Endodermal cell (in vitro differentiated cells): Measurements from ENCODE around the gene NOL6. TPM values are rescaled to one million over a fixed set of nuclear protein-coding genes. Genes with fewer than 3 reads are reported as not detected.

ENCODE experiments used
- DNase-seq: peaks from one replicate; pipeline ENCODE4 v3.0.0-alpha.2; 2017
- H3K27ac ChIP-seq: 2 replicates; pipeline ENCODE4 v1.5.1; 2013; ENCODE audit warnings: mild to moderate bottlenecking, low read depth, low read length, moderate library complexity
- H3K27me3 ChIP-seq: 2 replicates; pipeline ENCODE4 v1.6.1; 2013; ENCODE audit warnings: mild to moderate bottlenecking, low read length, moderate library complexity; ENCODE audit not compliant: insufficient read depth, control insufficient read depth, poor library complexity, severe bottlenecking
- H3K36me3 ChIP-seq: 2 replicates; pipeline ENCODE4 v1.7.0; 2013; ENCODE audit warnings: mild to moderate bottlenecking, low read length, moderate library complexity; ENCODE audit not compliant: control insufficient read depth, insufficient read depth
- H3K4me1 ChIP-seq: one replicate; pipeline ENCODE4 v1.7.0; 2013; ENCODE audit warnings: low read length; ENCODE audit not compliant: control insufficient read depth, insufficient read depth
- H3K4me3 ChIP-seq: 2 replicates; pipeline ENCODE4 v1.5.1; 2013; ENCODE audit warnings: mild to moderate bottlenecking, low read length, moderate library complexity
- H3K9ac ChIP-seq: 2 replicates; pipeline ENCODE4 v1.6.1; 2013; ENCODE audit warnings: mild to moderate bottlenecking, low read length, moderate library complexity; ENCODE audit not compliant: poor library complexity, severe bottlenecking; ENCODE audit errors: extremely low read depth
- H3K9me3 ChIP-seq: 2 replicates; pipeline ENCODE4 v1.6.1; 2013; ENCODE audit warnings: mild to moderate bottlenecking, low read length, moderate library complexity; ENCODE audit not compliant: control insufficient read depth
- H3K27ac Mint-ChIP-seq: 2 replicates; pipeline ENCODE4 v1.8.0; 2020; ENCODE audit warnings: mixed read lengths
- H3K27me3 Mint-ChIP-seq: 2 replicates; pipeline ENCODE4 v1.8.0; 2021; ENCODE audit warnings: mild to moderate bottlenecking, mixed read lengths; ENCODE audit not compliant: insufficient read depth
- H3K36me3 Mint-ChIP-seq: 2 replicates; pipeline ENCODE4 v1.8.0; 2020; ENCODE audit warnings: low read depth, mixed read lengths
- H3K4me1 Mint-ChIP-seq: 2 replicates; pipeline ENCODE4 v1.8.0; 2020; ENCODE audit warnings: mixed read lengths
- H3K4me3 Mint-ChIP-seq: 2 replicates; pipeline ENCODE4 v1.8.0; 2020; ENCODE audit warnings: mild to moderate bottlenecking, moderate library complexity, mixed read lengths
- H3K9me3 Mint-ChIP-seq: 2 replicates; pipeline ENCODE4 v1.8.0; 2020; ENCODE audit warnings: mild to moderate bottlenecking, mixed read lengths
- WGBS, 2 experiments: methylation state at CpG; one replicate each; pipeline versions ENCODE4 v1.1.5 to v1.1.7; 2013; ENCODE audit warnings: missing lambda C conversion rate in 2 of 2, mixed read lengths in 1 of 2; ENCODE audit not compliant: insufficient coverage in 1 of 2, insufficient read length in 1 of 2; 5-methylcytosine and 5-hydroxymethylcytosine counted together
- total RNA-seq, 2 donors: library from RNA; stranded (reverse); fragmentation: NEBNext Ultra II Directional in 1 of 2; extraction: Animal tissue kit (Norgen Biotek cat#: 25700) in 1 of 2; gene quantifications; 2 replicates in 1 of 2; 3 replicates in 1 of 2; pipeline ENCODE4 v1.2.1, GENCODE V29; 2021
- TF ChIP-seq, protein P1 (sequence below): fragments of 200-600 bp; sonication (generic); conservative IDR thresholded peaks from 2 replicates; pipeline ENCODE4 v1.5.0; 2021; ENCODE audit warnings: antibody characterized with exemption, mild to moderate bottlenecking

NOL6 gene
- total RNA-seq, 2 donors from 2014 or later = 34.2 to 34.6 TPM

- Histone ChIP-seq H3K27ac (no peak overlapping the region), H3K27me3 (no peaks in the 10 kb centered on the region), H3K4me1 (peaks cover 8% of the 10 kb centered on the region), H3K36me3 (no peaks in the 10 kb centered on the region), H3K9ac (no peak overlapping the region), H3K4me3 (no peak overlapping the region), H3K9me3 (no peaks in the 10 kb centered on the region)
- no peak for DNase-seq
- TF ChIP-seq, protein P1, sequence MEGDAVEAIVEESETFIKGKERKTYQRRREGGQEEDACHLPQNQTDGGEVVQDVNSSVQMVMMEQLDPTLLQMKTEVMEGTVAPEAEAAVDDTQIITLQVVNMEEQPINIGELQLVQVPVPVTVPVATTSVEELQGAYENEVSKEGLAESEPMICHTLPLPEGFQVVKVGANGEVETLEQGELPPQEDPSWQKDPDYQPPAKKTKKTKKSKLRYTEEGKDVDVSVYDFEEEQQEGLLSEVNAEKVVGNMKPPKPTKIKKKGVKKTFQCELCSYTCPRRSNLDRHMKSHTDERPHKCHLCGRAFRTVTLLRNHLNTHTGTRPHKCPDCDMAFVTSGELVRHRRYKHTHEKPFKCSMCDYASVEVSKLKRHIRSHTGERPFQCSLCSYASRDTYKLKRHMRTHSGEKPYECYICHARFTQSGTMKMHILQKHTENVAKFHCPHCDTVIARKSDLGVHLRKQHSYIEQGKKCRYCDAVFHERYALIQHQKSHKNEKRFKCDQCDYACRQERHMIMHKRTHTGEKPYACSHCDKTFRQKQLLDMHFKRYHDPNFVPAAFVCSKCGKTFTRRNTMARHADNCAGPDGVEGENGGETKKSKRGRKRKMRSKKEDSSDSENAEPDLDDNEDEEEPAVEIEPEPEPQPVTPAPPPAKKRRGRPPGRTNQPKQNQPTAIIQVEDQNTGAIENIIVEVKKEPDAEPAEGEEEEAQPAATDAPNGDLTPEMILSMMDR = no peak
- Mint-ChIP-seq H3K27ac (no peak overlapping the region), H3K4me1 (peaks cover 27% of the 10 kb centered on the region), H3K9me3 (peaks cover 5% of the 10 kb centered on the region), H3K27me3 (no peaks in the 10 kb centered on the region), H3K4me3 (no peak overlapping the region), H3K36me3 (no peaks in the 10 kb centered on the region)
- WGBS, 2 experiments = 81 to 85% methylated on average over 9 to 10 of the region's 10 CpGs
Observed at GRCh38 chr9:33419708-33420303, 53.9 kb downstream of the NOL6 start.

DNA sequence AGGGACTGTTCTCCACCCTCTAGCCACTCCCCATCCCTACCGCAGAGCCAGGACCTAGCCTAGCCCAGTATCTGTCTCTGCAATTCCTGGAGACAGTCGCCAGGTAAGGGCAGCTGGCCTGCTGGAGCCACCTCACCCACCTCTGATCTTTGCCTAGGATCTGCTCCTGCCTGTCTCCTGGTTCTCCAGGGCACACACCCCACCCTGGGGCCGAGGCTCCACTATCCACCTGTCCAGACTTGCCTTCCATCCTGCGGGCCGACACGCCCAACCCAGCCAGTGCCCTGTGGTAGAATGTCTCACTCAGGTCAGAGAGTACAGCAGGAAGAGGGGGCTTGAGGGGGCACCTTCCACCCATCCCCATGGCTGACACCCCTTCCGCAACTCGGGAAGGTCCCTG, 55.6 kb downstream of the NOL6 start:
- H3K4me1 Mint-ChIP-seq = peaks cover 35% of the 10 kb centered on the region
- DNase-seq = no peak
- Histone ChIP-seq H3K9me3 (no peaks in the 10 kb centered on the region), H3K27me3 (no peaks in the 10 kb centered on the region), H3K9ac (no peak overlapping the region), H3K4me1 (peaks cover 9% of the 10 kb centered on the region), H3K36me3 (no peaks in the 10 kb centered on the region), H3K4me3 (no peak overlapping the region), H3K27ac (no peak overlapping the region)
- 90 to 92% methylated on average over 2 to 8 of the region's 8 CpGs for WGBS, 2 experiments
- H3K36me3 Mint-ChIP-seq = no peaks in the 10 kb centered on the region
- H3K4me3 Mint-ChIP-seq = no peak overlapping the region
- no peak overlapping the region for H3K27ac Mint-ChIP-seq
- TF ChIP-seq, protein P1 = no peak
- H3K9me3 Mint-ChIP-seq = no peaks in the 10 kb centered on the region
- no peaks in the 10 kb centered on the region for H3K27me3 Mint-ChIP-seq

GRCh38 chr9:33416996-33417395, 56.7 kb downstream of the NOL6 start:
- no peak overlapping the region for H3K4me3 Mint-ChIP-seq
- H3K27me3 Mint-ChIP-seq = no peaks in the 10 kb centered on the region
- no peak overlapping the region for H3K27ac Mint-ChIP-seq
- Histone ChIP-seq H3K4me1 (peaks cover 9% of the 10 kb centered on the region), H3K36me3 (no peaks in the 10 kb centered on the region), H3K27ac (no peak overlapping the region), H3K4me3 (no peak overlapping the region), H3K9ac (no peak overlapping the region), H3K27me3 (no peaks in the 10 kb centered on the region), H3K9me3 (no peaks in the 10 kb centered on the region)
- TF ChIP-seq, protein P1 = no peak
- no peaks in the 10 kb centered on the region for H3K9me3 Mint-ChIP-seq
- WGBS, 2 experiments = 82% methylated on average over 5 of the region's 5 CpGs; no CpG with 5 or more reads in 1 of the 2 experiments
- peaks cover 35% of the 10 kb centered on the region for H3K4me1 Mint-ChIP-seq
- DNase-seq = no peak
- H3K36me3 Mint-ChIP-seq = no peaks in the 10 kb centered on the region
